HG03378 (cell line): Measurements from ENCODE around the gene GTF3C1.
"Not testable (repeated sequence)": the region's sequence is repeated elsewhere in the genome, so short reads cannot be mapped to it uniquely, and the experiment has no call there.

ENCODE experiments used
- ATAC-seq: cut with Tn5 transposase; IDR thresholded peaks from one replicate; pipeline ENCODE4 v1.9.1; 2021; ENCODE audit warnings: mild to moderate bottlenecking, moderate library complexity; ENCODE audit not compliant: unreplicated experiment

GTF3C1 gene

DNA sequence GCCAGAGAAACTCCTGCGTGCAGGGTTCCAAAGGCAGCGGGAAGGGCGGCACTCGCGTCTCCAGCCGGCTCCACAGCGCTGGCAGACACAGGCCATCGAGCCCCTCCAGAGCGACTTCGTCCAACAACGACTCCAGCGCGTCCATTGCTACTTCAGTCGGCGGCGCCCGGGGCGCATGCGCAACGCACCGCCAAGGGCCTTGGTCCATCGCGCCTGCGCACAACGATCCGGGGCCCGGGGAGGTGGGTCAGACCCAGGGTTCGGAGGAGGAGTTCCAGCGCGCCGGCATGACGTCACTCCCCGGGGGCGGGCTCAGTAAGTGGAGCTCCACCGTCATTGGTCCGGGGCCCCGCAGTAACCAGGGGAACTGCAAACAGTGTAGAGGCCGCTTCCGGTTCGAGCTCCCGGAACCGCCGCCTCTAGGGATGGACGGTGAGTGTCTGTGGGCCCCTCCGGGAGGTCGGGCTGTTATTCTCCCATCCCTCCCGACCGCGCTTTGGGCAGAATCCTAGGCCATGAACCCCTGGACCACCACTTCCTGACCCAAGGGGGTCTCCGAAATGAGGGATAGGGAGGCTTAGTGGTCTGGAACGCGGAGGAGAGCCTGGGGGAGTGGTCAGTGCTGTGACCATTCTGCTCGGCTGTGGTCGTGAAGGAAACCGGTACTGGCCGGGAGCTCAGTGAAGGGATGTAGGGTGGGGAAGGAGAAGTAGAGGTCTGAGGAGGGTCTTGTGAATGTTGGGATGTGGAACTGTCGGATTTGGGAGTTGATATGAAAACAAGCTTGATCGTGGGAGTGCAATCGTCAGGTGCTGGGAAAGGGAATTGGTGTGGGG lies at the start of gene GTF3C1, which contains the start of gene KATNIP:
TSS of gene GTF3C1 (minus strand) at position 168 of the 836 bp plus-strand sequence. CDS start at position 145, 23 bp downstream.
TSS of gene KATNIP (plus strand) at position 399 of the 836 bp plus-strand sequence. CDS start at position 426, 27 bp downstream.
- peak; percentile 92 for ATAC-seq

DNA sequence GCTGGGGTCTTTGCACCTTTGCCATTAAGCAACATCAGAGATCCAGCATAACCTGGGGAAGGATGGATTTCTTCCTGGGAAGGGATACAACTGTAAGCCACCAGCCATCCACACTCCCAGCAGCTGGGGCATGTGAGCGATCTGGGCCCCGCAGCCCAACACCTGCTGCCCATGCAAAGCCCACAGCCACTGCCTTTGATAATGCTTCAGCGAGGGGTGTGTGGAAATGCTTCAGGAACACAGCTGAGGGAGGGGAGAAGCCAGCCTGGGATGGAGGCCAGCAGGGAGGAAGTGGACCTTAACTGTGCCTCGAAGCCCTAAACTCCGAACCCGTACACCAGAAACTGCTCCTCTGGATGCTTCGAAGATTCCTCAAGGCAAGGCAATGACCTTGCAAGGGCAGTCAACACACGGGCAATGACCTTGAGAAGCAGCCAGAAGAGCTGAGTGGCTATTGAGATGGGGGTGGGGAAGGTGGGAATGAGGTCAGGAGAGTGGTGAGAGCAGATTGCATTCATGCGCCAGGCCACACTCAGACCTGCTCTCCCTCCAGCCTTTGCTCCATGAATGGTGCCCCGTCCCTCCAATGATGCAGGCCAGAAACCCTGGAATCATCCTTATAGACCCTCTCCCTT lies 49.3 kb upstream of the GTF3C1 start:
- ATAC-seq = no peak

- no peak for ATAC-seq
Measured at GRCh38 chr16:27598220-27598619, 48.5 kb upstream of the GTF3C1 start.

DNA sequence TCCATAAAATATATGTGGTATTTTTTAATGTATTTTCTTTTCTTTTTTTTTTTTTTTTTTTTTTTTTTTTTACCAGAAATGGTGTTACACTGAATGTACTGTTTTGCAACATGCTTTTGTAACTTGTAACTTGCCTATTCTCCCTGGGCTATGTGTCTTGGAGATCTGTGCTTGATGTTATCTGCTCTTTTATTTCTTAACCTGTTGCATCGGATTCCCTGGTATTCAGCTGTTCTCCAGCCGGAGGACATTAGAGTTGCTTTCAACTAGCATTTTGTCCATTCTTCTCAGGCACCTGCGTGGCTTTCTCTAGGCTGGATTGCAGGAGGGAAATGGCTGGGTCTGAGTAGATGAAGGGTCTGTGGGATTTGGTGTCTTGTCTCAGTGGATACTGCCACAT lies 47.6 kb upstream of the GTF3C1 start:
- no peak for ATAC-seq

- no peak for ATAC-seq
Measured at GRCh38 chr16:27596411-27596810, 46.7 kb upstream of the GTF3C1 start.

DNA sequence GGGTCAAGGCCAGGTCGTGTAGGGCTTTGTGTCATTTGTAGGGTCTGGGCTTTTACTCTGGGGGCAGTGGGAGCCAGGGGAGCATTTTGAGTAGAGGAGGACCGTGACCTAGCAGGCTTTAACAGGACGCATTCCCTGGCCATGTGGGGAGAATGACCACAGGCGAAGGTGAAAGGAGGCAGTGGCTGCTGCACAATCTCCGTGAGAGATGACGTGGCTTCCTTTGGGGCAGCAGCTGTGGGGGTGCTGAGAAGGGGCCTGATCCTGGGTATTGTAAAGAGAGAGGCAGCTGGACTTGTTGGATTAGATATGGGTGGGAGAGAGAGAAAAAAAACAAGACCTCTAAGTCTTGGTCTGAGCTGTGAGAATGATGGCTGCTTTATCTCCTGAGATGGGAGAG lies 46.3 kb upstream of the GTF3C1 start:
- no peak for ATAC-seq

DNA sequence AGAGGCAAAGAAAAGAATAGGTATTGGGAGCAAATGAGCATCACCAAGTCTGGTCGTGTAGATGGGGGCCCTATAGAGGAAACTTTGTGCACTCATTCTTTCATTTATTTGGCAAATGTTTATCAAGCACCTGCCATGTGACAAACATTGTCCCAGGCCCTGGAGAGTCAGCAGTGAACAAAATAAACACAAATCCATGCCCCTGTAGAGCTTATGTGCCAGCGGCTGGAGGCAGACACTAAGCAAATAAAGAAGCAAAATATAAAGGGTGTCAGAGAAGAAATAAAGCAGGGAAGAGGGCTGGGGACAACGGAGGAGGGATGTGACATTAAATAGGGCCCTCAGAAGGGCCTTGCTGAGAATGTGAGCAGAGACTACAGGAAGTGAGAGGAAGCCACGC lies 45.8 kb upstream of the GTF3C1 start:
- ATAC-seq = no peak

GRCh38 chr16:27591837-27592236 lies 42.1 kb upstream of the GTF3C1 start:
- no peak for ATAC-seq

- no peak for ATAC-seq
Measured at GRCh38 chr16:27588057-27588456, 38.3 kb upstream of the GTF3C1 start.

DNA sequence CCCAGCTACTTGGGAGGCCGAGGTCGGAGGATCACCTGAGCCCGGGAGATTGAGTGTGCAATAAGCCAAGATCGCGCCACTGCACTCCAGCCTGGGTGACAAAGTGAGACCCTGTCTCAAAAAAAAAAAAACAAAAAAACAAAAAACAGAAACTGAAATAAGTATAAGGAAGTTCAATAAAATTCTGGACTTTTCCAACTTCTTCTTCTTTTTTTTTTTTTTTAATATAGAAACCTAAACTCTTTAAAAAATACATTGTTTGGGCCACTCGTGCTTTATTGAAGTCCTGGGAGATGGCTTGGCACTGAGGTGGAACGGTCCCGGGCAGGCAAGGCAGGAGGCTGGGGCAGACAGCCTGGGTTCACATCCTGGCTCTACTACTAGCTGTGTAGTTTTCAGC lies 37.0 kb upstream of the GTF3C1 start:
- no peak for ATAC-seq

DNA sequence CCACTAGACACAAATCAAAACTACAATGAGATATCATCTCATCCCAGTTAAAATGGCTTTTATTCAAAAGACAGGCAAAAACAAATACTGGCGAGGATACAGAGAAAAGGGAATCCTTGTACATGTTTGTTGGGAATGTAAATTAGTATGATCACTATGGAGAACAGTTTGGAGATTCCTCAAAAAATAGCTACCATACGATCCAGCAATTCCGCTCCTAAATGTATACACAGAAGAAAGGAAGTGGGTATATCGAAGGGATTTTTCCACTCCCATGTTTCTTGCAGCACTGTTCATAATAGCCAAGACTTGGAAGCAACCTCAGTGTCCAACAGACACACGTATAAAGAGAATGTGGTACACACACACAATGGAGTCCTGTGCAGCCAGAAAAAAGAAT lies 35.5 kb upstream of the GTF3C1 start:
- no peak for ATAC-seq

GRCh38 chr16:27583634-27584033 lies 33.9 kb upstream of the GTF3C1 start:
- ATAC-seq = no peak

DNA sequence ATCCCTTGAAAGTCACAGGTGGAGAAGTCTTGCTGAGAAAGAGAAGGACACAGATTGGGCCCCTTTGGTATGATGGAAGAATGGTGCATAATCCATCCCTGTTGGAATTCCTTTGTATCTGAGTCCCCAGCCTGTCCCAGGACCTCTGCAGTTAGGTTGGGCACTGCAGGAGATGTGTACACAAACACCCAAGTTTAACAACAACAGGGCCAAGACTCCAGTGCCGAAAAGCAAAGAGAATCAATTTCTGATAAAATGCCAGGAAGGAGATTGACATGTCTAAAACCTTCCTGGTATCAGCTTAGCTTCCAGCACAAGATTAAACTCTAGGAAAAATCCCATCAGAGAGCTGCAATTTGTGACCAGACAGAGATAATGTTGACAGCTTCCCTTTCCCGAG lies 33.2 kb upstream of the GTF3C1 start:
- no peak for ATAC-seq

DNA sequence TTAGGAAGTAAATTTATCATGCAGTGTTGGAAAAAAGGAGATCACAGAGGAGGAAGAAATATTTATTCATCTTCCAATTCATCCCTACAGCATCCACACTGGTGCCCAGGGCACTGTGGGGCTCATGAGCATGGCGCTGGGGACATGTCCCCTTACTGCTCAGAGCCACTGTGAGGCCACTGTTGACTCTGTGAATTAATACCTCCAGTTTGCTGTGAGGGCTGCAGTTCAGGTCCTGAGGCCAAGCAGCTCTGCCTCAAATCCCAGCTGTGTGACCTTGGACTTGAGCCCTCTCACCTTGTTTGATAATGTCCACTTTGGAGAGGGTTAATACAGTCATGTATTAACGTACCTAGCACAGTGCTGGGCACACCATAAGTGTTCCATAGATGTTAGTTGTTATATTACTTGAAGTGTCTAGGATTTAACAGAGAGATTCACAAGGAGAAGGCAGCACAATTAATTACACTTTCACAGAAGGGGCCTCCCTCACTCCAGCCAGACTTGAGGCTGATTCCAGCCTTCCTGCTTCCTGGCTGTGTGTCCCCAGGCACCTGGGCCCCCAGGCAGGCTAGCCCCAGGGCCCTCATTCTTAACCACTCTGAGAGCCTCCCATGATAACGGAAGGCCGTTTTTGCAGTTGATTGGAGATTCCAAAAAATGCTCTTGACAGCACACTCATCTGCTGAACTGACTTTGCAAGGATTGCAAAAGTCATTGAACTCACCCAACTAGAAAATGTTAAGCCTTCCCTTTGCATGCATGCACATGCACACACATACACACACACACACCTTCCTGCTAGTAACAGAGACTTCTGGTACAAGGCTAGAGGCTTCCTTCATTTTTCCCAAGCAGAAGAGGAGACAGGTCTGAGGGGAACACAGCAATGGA lies 29.6 kb upstream of the GTF3C1 start:
- ATAC-seq = no peak

GRCh38 chr16:27576729-27577128 lies 27.0 kb upstream of the GTF3C1 start:
- no peak for ATAC-seq

DNA sequence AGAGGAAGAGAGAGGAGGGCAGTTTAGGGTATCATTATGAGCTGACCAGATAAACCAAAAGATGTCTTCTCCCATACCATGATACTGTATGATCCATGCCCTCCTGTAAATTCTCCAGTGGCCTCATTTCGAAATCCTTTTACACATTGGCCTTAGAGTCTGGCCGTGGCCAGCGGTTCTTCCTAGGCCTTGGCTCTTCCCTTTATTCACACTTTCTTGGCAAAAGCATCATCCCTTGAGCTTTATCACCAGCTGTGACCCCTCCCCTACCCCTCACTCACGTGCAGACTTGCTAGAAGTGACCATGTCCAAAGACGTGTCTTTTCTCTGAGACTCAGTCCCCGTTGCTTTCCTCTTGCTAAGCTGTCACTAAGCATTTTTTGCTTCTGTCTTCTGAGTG lies 23.0 kb upstream of the GTF3C1 start:
- ATAC-seq = no peak

DNA sequence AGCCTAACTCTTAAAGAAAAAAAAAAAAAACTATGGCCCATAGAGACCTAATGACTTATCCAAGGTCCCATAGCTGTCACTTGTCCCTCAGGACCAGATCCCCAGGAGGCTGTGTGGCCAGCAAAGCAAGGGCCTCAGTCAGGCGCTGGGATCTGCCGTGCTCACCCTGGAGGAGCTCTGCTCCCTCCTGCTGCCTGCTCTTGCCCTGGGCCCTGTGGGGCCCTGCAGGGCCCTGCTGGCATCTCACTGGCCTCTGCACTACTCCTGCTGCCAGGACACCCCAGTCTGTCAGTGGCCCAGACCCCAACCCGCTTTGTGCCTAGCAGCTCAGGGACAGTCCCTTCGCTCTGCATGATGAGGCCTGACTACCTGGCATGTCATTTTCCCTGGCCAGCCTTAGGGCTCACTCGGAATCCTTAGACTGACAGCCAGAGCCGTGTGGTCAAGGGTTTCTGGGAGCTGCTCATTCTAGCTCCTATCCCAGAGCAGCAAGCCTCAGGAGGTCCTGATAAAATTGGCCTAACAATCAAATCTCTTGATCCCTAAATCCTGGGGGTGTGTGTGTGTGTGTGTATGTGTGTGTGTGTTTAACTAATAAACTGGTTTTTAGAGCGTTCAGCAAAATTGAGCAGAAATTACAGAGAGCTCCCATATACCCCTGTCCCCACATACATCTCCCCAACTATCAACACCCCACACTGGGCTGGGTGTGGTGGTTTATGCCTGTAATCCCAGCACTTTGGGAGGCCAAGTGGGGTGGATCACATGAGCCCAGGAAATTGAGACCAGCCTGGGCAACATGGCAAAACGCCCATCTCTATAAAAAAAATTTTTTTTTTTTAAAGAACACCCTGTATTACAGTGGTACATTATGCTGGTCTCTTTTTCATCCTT lies 22.0 kb upstream of the GTF3C1 start:
- ATAC-seq = no peak

DNA sequence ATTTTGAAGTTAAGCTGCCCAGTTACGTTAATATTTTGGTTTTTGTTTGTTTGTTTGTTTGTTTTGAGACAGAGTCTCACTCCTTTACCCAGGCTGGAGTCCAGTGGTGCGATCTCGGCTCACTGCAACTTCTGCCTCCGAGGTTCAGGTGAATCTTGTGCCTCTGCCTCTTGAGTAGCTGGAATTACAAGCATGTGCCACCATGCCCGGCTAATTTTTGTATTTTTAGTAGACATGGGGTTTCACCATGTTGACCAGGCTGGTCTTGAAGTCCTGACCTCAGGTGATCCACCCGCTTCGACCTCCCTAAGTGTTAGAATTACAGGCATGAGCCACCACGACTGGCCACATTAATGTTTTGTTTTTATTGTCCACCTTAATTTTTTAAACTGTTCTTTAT lies 21.3 kb upstream of the GTF3C1 start:
- not testable (repeated sequence) for ATAC-seq

- no peak for ATAC-seq
Measured at GRCh38 chr16:27568077-27568476, 18.4 kb upstream of the GTF3C1 start.

DNA sequence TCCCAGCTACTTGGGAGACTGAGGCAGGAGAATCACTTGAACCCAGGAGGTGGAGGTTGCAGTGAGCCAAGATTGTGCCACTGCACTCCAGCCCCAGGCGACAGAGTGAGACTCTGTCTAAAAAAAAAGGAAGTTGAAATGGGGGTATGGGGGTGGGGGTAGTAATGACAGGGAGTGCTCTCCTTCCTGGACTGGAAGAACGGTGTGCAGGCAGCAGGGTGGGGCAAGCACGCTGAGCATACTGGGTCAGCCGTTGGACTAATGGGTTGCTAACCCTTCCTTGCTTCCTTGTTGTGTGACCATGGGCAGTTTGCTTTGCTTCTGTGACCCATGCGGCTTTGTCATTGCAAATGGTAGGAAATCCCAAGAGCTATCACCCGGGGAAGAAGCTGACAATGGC lies 16.7 kb upstream of the GTF3C1 start:
- ATAC-seq = no peak
